WERI-Rb-1 (cell line): ENCODE data around the gene PTPRN2.

Experiments
- DNase-seq: peaks from one replicate; pipeline ENCODE4 v3.0.0-alpha.2; 2020
- H3K27ac ChIP-seq: fragments of 250-450 bp; sonication (Bioruptor Pico); 2 replicates; pipeline ENCODE4 v1.5.1; 2020; ENCODE audit warnings: mild to moderate bottlenecking, moderate library complexity
- H3K27me3 ChIP-seq: fragments of 250-450 bp; sonication (Bioruptor Pico); 2 replicates; pipeline ENCODE4 v1.5.1; 2021; ENCODE audit warnings: mild to moderate bottlenecking, low read depth, moderate library complexity; ENCODE audit not compliant: insufficient read depth, severe bottlenecking
- H3K36me3 ChIP-seq: fragments of 250-450 bp; sonication (Bioruptor Pico); 2 replicates; pipeline ENCODE4 v1.5.1; 2020; ENCODE audit warnings: mild to moderate bottlenecking, moderate library complexity
- H3K4me3 ChIP-seq: 2 replicates; pipeline ENCODE4 v1.5.1; 2011; ENCODE audit warnings: low read depth, mild to moderate bottlenecking, control low read depth, low read length
- H3K9me3 ChIP-seq: fragments of 250-450 bp; sonication (Bioruptor Pico); 2 replicates; pipeline ENCODE4 v1.5.1; 2021; ENCODE audit warnings: mild to moderate bottlenecking, moderate library complexity; ENCODE audit not compliant: severe bottlenecking
- CTCF ChIP-seq: IDR thresholded peaks from 2 replicates; pipeline ENCODE4 v1.5.1; 2011; ENCODE audit warnings: low read depth, mild to moderate bottlenecking, control low read depth, inconsistent platforms, low read length

The PTPRN2 gene

GRCh38 chr7:157806711-157807110, 780.9 kb downstream of the PTPRN2 start:
- no peaks in the 10 kb centered on the region for H3K36me3 ChIP-seq
- TF ChIP-seq CTCF: no peak
- H3K9me3 ChIP-seq: no peaks in the 10 kb centered on the region
- no peak overlapping the region for H3K4me3 ChIP-seq
- no peaks in the 10 kb centered on the region for H3K27me3 ChIP-seq
- no peak for DNase-seq
- no peak overlapping the region for H3K27ac ChIP-seq

GRCh38 chr7:157805713-157806112, 781.9 kb downstream of the PTPRN2 start:
- DNase-seq: no peak
- TF ChIP-seq CTCF: no peak
- Histone ChIP-seq H3K27ac (no peak overlapping the region), H3K27me3 (no peaks in the 10 kb centered on the region), H3K36me3 (no peaks in the 10 kb centered on the region), H3K4me3 (no peak overlapping the region), H3K9me3 (no peaks in the 10 kb centered on the region)

GRCh38 chr7:157803906-157804305, 783.7 kb downstream of the PTPRN2 start:
- Histone ChIP-seq H3K4me3 (no peak overlapping the region), H3K27ac (no peak overlapping the region), H3K36me3 (no peaks in the 10 kb centered on the region), H3K27me3 (no peaks in the 10 kb centered on the region), H3K9me3 (no peaks in the 10 kb centered on the region)
- DNase-seq: no peak
- no peak for TF ChIP-seq CTCF

GRCh38 chr7:157801971-157802675, 785.5 kb downstream of the PTPRN2 start:
- H3K4me3 ChIP-seq: no peak overlapping the region
- no peaks in the 10 kb centered on the region for H3K36me3 ChIP-seq
- no peak for DNase-seq
- no peaks in the 10 kb centered on the region for H3K27me3 ChIP-seq
- no peak for TF ChIP-seq CTCF
- H3K27ac ChIP-seq: no peak overlapping the region
- no peaks in the 10 kb centered on the region for H3K9me3 ChIP-seq

GRCh38 chr7:157801113-157801512, 786.5 kb downstream of the PTPRN2 start:
- Histone ChIP-seq H3K4me3 (no peak overlapping the region), H3K36me3 (no peaks in the 10 kb centered on the region), H3K27me3 (no peaks in the 10 kb centered on the region), H3K9me3 (no peaks in the 10 kb centered on the region), H3K27ac (no peak overlapping the region)
- no peak for TF ChIP-seq CTCF
- no peak for DNase-seq

- TF ChIP-seq CTCF: no peak
- Histone ChIP-seq H3K27me3 (no peaks in the 10 kb centered on the region), H3K36me3 (no peaks in the 10 kb centered on the region), H3K9me3 (no peaks in the 10 kb centered on the region), H3K27ac (no peak overlapping the region), H3K4me3 (no peak overlapping the region)
- DNase-seq: no peak
Measured at GRCh38 chr7:157800281-157800680, 787.3 kb downstream of the PTPRN2 start.
